ENCODE data around the gene HBE1.
"Not testable (repeated sequence)": the region's sequence is repeated elsewhere in the genome, so short reads cannot be mapped to it uniquely, and the experiment has no call there.

The HBE1 gene

DNA sequence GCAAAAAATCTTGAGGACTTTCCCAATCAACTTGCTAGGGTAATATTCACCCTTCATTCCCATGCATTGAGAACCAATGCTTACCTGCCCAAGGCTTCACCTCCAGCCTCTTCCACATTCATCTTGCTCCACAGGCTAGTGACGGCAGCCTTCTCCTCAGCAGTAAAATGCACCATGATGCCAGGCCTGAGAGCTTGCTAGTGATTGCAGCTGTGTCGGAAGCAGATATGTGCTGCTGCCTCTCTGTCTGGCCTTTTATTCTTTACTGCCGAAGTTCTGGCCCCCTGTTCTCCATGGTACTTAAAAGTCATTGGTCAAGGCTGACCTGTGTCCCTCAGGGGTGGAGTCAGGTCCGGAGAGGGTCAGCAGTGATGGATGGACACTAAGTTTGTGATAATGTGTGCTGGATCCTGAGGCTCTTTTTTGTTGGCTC is at the start of gene HBE1:
HBE1 (minus strand) TSS at position 231 of the 433 bp plus-strand sequence; CDS start at position 176, 55 bp downstream.
- no peak for DNase-seq (ENCODE audit: low read depth in 1 of 2, low spot score in 1 of 2)
- TF ChIP-seq JUND (IDR thresholded peaks at IDR 0.05; ENCODE audit: low read depth) = no peak
- in situ Hi-C loops (cut with HindIII; ENCODE audit: low pct_unique_long_range_greater_than_20kb, low sequenced_read_pairs) = no loop called here

DNA sequence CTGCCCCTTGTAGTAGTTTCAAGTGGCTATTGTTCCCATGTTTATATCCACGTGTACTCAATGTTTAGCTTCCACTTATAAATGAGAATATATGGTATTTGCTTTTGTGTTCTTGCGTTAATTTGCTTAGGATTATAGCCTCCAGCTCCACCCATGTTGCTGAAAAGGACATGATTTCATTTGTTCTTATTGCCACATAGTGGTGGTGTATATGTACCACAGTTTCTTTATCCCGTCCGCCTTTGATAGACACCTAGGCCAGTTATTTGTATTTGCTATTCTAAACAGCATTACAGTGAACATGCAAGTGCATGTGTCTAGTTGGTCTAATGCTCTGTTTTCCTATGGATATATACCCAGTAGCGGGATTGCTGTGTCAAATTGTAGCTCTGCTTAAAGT is 47.5 kb upstream of the HBE1 start:
- in situ Hi-C loops (cut with HindIII; ENCODE audit: low pct_unique_long_range_greater_than_20kb, low sequenced_read_pairs) = no loop called here
- no peak for TF ChIP-seq JUND (IDR thresholded peaks at IDR 0.05; ENCODE audit: low read depth)
- DNase-seq (ENCODE audit: low read depth in 1 of 2, low spot score in 1 of 2) = no peak

GRCh38 chr11:5313326-5314023 is 43.7 kb upstream of the HBE1 start:
- in situ Hi-C loops (cut with HindIII; ENCODE audit: low pct_unique_long_range_greater_than_20kb, low sequenced_read_pairs); DNase-seq (ENCODE audit: low read depth in 1 of 2, low spot score in 1 of 2): not testable (repeated sequence)

DNA sequence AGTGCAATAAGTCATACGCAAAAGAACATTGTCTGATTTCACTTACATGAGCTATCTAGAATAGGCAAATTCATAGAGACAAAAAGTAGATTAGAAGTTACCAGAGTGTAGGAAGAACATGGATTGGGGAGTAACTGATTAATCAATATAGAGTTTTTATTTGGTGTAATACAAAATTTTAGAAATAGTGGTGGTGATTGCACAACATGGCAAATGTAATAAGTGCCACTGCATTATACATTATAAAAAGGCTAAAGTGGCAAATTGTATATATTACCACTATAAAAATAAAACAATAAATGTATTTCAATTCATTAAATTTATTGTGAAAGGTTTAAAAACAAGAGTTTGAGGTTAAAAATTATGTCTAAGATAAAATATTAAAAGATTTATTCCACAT is 40.7 kb upstream of the HBE1 start:
- in situ Hi-C loops (cut with HindIII; ENCODE audit: low pct_unique_long_range_greater_than_20kb, low sequenced_read_pairs) = no loop called here
- TF ChIP-seq JUND (IDR thresholded peaks at IDR 0.05; ENCODE audit: low read depth) = no peak
- no peak for DNase-seq (ENCODE audit: low read depth in 1 of 2, low spot score in 1 of 2)

GRCh38 chr11:5307256-5308019 is 37.7 kb upstream of the HBE1 start:
- no peak for DNase-seq (ENCODE audit: low read depth in 1 of 2, low spot score in 1 of 2)
- in situ Hi-C loops (cut with HindIII; ENCODE audit: low pct_unique_long_range_greater_than_20kb, low sequenced_read_pairs) = no loop called here
- no peak for TF ChIP-seq JUND (IDR thresholded peaks at IDR 0.05; ENCODE audit: low read depth)

- in situ Hi-C loops (cut with HindIII; ENCODE audit: low pct_unique_long_range_greater_than_20kb, low sequenced_read_pairs) = no loop called here
- no peak for DNase-seq (ENCODE audit: low read depth in 1 of 2, low spot score in 1 of 2)
- TF ChIP-seq JUND (IDR thresholded peaks at IDR 0.05; ENCODE audit: low read depth) = no peak
Measured at GRCh38 chr11:5304046-5304445, 34.3 kb upstream of the HBE1 start.

DNA sequence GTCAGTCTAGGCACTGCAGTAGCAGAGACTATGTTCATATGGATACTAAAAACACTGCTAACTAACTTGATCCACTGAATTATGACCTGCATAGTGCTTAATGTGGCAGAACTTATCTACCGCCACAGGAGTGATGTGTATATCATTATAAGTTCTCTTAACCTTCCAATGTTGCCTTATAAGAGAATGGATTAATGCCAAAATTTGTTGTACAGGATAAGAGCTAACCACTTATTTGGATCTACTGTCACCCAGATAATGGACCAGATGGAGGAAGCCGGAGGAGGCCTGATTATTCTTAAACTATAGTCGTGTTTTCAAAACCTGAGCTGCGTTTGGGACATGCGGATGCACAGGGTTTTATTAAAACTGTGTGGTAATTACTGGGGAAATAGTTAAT is 33.9 kb upstream of the HBE1 start:
- in situ Hi-C loops (cut with HindIII; ENCODE audit: low pct_unique_long_range_greater_than_20kb, low sequenced_read_pairs) = no loop called here
- TF ChIP-seq JUND (IDR thresholded peaks at IDR 0.05; ENCODE audit: low read depth) = no peak
- DNase-seq (ENCODE audit: low read depth in 1 of 2, low spot score in 1 of 2) = no peak

- TF ChIP-seq JUND (IDR thresholded peaks at IDR 0.05; ENCODE audit: low read depth) = no peak
- DNase-seq (ENCODE audit: low read depth in 1 of 2, low spot score in 1 of 2) = no peak
- in situ Hi-C loops (cut with HindIII; ENCODE audit: low pct_unique_long_range_greater_than_20kb, low sequenced_read_pairs) = no loop called here
Measured at GRCh38 chr11:5301846-5302245, 32.1 kb upstream of the HBE1 start, which contains the start of gene OR51B4. OR51B4 (minus strand) TSS chr11:5301946; CDS start chr11:5301946, 0 bp downstream.

- no peak for DNase-seq (ENCODE audit: low read depth in 1 of 2, low spot score in 1 of 2)
- in situ Hi-C loops (cut with HindIII; ENCODE audit: low pct_unique_long_range_greater_than_20kb, low sequenced_read_pairs) = no loop called here
- no peak for TF ChIP-seq JUND (IDR thresholded peaks at IDR 0.05; ENCODE audit: low read depth)
Measured at GRCh38 chr11:5300251-5300650, 30.5 kb upstream of the HBE1 start.

DNA sequence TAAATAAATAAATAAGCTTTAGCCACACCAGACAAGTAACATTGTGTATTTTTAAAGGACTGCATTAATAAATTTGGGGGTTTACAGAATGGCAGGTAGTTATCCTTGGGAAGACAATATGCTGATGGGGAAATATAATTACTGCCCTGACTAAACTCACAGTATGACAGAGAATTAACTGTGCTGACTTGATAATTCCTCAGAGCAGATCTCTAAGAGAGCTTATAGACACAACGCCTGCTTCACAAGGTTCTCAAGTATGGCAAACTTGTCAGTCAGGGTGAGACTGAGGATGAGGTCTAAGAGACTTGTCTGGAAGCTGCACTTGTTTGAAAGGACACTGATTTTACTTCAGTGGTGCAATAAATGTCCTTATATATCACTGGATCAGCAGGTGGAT is 28.7 kb upstream of the HBE1 start:
- no peak for DNase-seq (ENCODE audit: low read depth in 1 of 2, low spot score in 1 of 2)
- TF ChIP-seq JUND (IDR thresholded peaks at IDR 0.05; ENCODE audit: low read depth) = no peak
- in situ Hi-C loops (cut with HindIII; ENCODE audit: low pct_unique_long_range_greater_than_20kb, low sequenced_read_pairs) = no loop called here

DNA sequence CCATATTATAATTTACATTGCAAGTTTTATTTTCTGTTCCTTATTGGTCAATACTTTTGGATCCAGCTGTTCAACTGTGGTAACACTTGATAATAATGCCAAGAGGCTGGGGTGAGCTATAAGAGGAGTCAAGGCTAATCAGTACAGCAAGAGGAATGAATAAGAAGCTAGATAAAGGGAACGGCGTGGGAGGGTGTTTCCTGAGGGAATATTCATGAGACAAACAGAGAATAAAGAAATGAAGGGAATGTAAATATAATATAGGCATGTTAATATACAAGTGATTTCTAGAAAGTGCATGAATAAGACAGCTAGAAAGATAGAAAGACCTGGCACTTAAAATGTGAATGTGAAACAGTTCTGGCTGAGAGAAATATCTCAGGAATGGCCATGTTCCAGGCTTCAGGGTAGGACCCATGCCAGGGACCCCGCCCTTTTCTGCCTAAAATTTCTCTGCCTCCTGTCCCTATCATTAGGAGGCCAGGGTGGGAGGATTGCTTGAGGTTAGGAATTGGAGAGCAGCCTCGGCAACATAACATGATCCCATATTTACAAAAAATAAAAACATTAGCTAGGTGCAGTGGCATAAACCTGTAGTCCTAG is 28.1 kb upstream of the HBE1 start:
- TF ChIP-seq JUND (IDR thresholded peaks at IDR 0.05; ENCODE audit: low read depth) = no peak
- no peak for DNase-seq (ENCODE audit: low read depth in 1 of 2, low spot score in 1 of 2)
- in situ Hi-C loops (cut with HindIII; ENCODE audit: low pct_unique_long_range_greater_than_20kb, low sequenced_read_pairs) = no loop called here

- DNase-seq (ENCODE audit: low read depth in 1 of 2, low spot score in 1 of 2); in situ Hi-C loops (cut with HindIII; ENCODE audit: low pct_unique_long_range_greater_than_20kb, low sequenced_read_pairs): not testable (repeated sequence)
Measured at GRCh38 chr11:5294342-5294995, 24.7 kb upstream of the HBE1 start.

DNA sequence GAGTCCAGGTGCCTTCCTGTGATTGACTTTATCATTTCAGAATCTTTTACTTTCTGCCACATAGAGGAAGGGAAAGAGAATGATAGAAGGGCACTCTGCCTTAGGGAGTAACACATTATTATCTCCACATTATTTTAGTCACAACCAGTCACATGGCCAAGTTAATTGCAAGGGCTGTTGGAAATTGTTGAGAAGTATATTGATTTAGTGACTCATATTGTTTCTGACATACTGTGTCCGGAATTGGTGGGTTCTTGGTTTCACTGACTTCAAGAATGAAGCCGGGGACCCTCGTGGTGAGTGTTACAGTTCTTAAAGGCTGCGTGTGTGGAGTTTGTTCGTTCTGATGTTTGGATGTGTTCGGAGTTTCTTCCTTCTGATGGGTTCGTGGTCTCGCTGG is 23.3 kb upstream of the HBE1 start:
- DNase-seq (ENCODE audit: low read depth in 1 of 2, low spot score in 1 of 2) = no peak
- TF ChIP-seq JUND (IDR thresholded peaks at IDR 0.05; ENCODE audit: low read depth) = no peak
- in situ Hi-C loops (cut with HindIII; ENCODE audit: low pct_unique_long_range_greater_than_20kb, low sequenced_read_pairs) = no loop called here
